OCI-LY7 (cell line): ENCODE data around the gene FABP6. TPM values are rescaled to one million over a fixed set of nuclear protein-coding genes. Genes with fewer than 3 reads are reported as not detected.

ENCODE experiments used
- BruUV-seq: library from RNA; stranded (reverse); fragments of 400-500 nt; replicated peaks from 2 replicates; lab custom pipeline; 2021; lab: Mats Ljungman, UMichigan
- CTCF ChIA-PET: fragments of 300-600 bp; sonication (Branson Sonifier 250); formaldehyde crosslinking; loops from one replicate; lab custom pipeline; 2022; ENCODE audit warnings: antibody characterized with exemption; ENCODE audit not compliant: unreplicated experiment; lab: Charles Lee
- POLR2A ChIA-PET: fragments of 300-600 bp; sonication (Branson Sonifier 250); formaldehyde crosslinking; loops from one replicate; lab custom pipeline; 2022; ENCODE audit warnings: antibody characterized with exemption; lab: Charles Lee
- DNase-seq: peaks from one replicate; pipeline ENCODE4 v3.0.0-alpha.2; 2015; ENCODE audit warnings: low spot score
- H2AFZ ChIP-seq: fragments of 200-600 bp; sonication (generic), shearing (Covaris generic); 2 replicates; pipeline ENCODE4 v1.6.1; 2014; ENCODE audit warnings: mild to moderate bottlenecking, antibody characterized with exemption, low read length, moderate library complexity
- H3K27ac ChIP-seq: fragments of 200-600 bp; sonication (generic); 2 replicates; pipeline ENCODE4 v1.5.1; 2014; ENCODE audit warnings: mixed run types, low read depth, mild to moderate bottlenecking, moderate library complexity, low read length, inconsistent platforms; ENCODE audit not compliant: poor library complexity, severe bottlenecking
- H3K36me3 ChIP-seq: fragments of 200-600 bp; sonication (generic); 2 replicates; pipeline ENCODE4 v1.6.1; 2014; ENCODE audit warnings: mild to moderate bottlenecking, antibody characterized with exemption, low read length, moderate library complexity, mixed read lengths; ENCODE audit not compliant: insufficient read depth
- H3K4me1 ChIP-seq: fragments of 200-600 bp; sonication (generic); 2 replicates; pipeline ENCODE4 v1.5.1; 2014; ENCODE audit warnings: mild to moderate bottlenecking, low read length; ENCODE audit not compliant: insufficient read depth, poor library complexity, severe bottlenecking
- H3K4me2 ChIP-seq: fragments of 200-600 bp; sonication (generic); 2 replicates; pipeline ENCODE4 v1.6.1; 2014; ENCODE audit warnings: mild to moderate bottlenecking, low read length
- H3K4me3 ChIP-seq: fragments of 200-600 bp; sonication (generic); 2 replicates; pipeline ENCODE4 v1.5.1; 2014; ENCODE audit warnings: mild to moderate bottlenecking, low read depth, low read length; ENCODE audit not compliant: poor library complexity, severe bottlenecking
- H3K79me2 ChIP-seq: fragments of 200-600 bp; sonication (generic); 2 replicates; pipeline ENCODE4 v1.6.1; 2016; ENCODE audit warnings: low read depth, mild to moderate bottlenecking, low read length, moderate library complexity, mixed read lengths; ENCODE audit not compliant: insufficient read depth
- H3K9me2 ChIP-seq: fragments of 200-600 bp; sonication (generic); 2 replicates; pipeline ENCODE4 v1.6.1; 2016; ENCODE audit warnings: mild to moderate bottlenecking, low read length, mixed read lengths; ENCODE audit not compliant: insufficient read depth
- H3K9me3 ChIP-seq: fragments of 200-600 bp; sonication (generic); 2 replicates; pipeline ENCODE4 v1.6.1; 2014; ENCODE audit warnings: mild to moderate bottlenecking, mixed run types, low read length, mixed read lengths
- H4K20me1 ChIP-seq: fragments of 200-600 bp; sonication (generic); 2 replicates; pipeline ENCODE4 v1.6.1; 2014; ENCODE audit warnings: mild to moderate bottlenecking, antibody characterized with exemption, low read length, moderate library complexity, mixed read lengths; ENCODE audit not compliant: insufficient read depth
- EZH2phosphoT487 ChIP-seq: fragments of 200-600 bp; sonication (generic); IDR thresholded peaks from 2 replicates; pipeline ENCODE4 v1.6.1; 2018; ENCODE audit warnings: low read depth, borderline replicate concordance, mild to moderate bottlenecking, mixed run types, antibody characterized with exemption, low read length, moderate library complexity, mixed read lengths
- intact Hi-C: fragments of 100-400 bp; cut with micrococcal nuclease; formaldehyde crosslinking; loops from one replicate; pipeline ENCODE4 v1.10.0; 2022; ENCODE audit not compliant: unreplicated experiment
- total RNA-seq, 2 experiments: library from RNA; depleted of rRNA in 1 of 2; stranded (reverse); fragments of >200 nt in 1 of 2; shearing (Covaris generic) in 1 of 2; gene quantifications; 2 replicates each; pipeline ENCODE4 v1.2.3, GENCODE V29; 2014 to 2022
- TF ChIP-seq, protein P1 (sequence below): fragments of 200-600 bp; sonication (generic); conservative IDR thresholded peaks from 2 replicates; pipeline ENCODE4 v1.5.1; 2014; ENCODE audit warnings: mild to moderate bottlenecking, antibody characterized with exemption, low read length, moderate library complexity, mixed read lengths

The FABP6 gene
- total RNA-seq, 2 experiments from 2014 or later: 0.69 TPM; not detected in 1

DNA sequence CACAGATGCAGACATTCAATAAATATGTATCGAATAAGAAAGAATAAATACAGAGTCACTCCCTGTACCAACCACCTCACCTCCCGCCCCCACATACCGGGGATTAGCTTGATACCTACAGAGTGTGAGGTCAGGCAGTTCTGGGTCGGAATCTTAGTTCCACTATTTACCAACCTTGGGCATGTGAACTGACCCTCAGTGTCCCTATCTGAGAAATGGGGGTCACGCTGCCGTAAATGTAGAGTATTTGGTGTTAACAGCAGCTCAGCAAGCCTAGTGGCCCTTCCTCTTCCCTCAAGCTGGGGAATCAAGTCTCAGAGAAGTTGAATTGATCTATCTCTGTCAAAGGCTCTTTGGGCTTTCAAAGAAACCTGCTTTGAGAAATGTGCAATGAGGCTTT, 57.6 kb downstream of the FABP6 start:
- CTCF ChIA-PET: no interaction called here
- no peak overlapping the region for H2AFZ ChIP-seq
- no peaks in the 10 kb centered on the region for H3K79me2 ChIP-seq
- no peak overlapping the region for H3K4me2 ChIP-seq
- intact Hi-C loops: no loop called here
- POLR2A ChIA-PET: interaction anchor here (0.6 kb wide), 1 partner anchor 586 kb away, joined by 4 read pairs; no protein-coding TSS in a partner anchor
- H3K4me3 ChIP-seq: no peak overlapping the region
- no peaks in the 10 kb centered on the region for H4K20me1 ChIP-seq
- no peaks in the 10 kb centered on the region for H3K36me3 ChIP-seq
- H3K9me2 ChIP-seq: no peaks in the 10 kb centered on the region
- no peaks in the 10 kb centered on the region for H3K4me1 ChIP-seq
- no TSS peak for BruUV-seq
- TF ChIP-seq, protein P1, sequence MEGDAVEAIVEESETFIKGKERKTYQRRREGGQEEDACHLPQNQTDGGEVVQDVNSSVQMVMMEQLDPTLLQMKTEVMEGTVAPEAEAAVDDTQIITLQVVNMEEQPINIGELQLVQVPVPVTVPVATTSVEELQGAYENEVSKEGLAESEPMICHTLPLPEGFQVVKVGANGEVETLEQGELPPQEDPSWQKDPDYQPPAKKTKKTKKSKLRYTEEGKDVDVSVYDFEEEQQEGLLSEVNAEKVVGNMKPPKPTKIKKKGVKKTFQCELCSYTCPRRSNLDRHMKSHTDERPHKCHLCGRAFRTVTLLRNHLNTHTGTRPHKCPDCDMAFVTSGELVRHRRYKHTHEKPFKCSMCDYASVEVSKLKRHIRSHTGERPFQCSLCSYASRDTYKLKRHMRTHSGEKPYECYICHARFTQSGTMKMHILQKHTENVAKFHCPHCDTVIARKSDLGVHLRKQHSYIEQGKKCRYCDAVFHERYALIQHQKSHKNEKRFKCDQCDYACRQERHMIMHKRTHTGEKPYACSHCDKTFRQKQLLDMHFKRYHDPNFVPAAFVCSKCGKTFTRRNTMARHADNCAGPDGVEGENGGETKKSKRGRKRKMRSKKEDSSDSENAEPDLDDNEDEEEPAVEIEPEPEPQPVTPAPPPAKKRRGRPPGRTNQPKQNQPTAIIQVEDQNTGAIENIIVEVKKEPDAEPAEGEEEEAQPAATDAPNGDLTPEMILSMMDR: no peak
- no peak for TF ChIP-seq EZH2phosphoT487
- DNase-seq: no peak
- H3K27ac ChIP-seq: no peak overlapping the region
- H3K9me3 ChIP-seq: no peaks in the 10 kb centered on the region

DNA sequence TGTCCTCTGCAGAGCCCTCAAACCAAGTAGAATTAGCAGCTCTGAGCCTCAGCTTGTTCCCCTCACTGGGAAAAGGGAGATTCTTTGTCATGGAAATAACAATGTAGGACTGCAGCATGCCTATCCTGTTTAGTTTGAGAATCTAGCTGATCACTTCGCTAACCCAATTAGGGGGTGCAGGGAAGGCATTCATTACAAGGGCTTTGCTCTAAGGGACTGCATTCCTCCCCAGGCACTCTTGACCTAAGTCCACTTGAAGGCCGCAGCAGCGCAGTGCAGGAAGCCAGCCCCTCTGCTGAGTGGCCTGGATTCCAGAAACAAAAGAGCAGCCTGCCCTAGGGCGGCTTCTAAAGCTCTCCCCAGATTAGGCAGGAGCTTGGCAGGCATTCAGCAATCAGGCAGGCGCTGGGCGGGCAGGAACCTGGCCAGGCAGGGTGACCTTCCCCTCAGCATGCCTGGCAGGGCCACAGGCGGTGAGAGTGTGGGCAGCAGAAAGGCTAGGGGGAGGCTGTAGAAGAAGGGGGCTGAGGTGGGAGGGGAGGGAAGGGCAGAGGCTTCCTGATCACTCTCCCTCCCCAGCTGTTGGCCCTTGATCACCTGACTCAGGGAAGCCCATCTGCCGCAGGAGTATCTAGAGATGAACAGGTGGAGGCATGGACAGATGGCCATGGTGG, 58.2 kb downstream of the FABP6 start:
- no peak for DNase-seq
- ChIA-PET CTCF (no interaction called here), POLR2A (no interaction called here)
- BruUV-seq: no TSS peak
- Histone ChIP-seq H3K9me3 (no peaks in the 10 kb centered on the region), H3K4me1 (no peaks in the 10 kb centered on the region), H3K27ac (no peak overlapping the region), H3K4me3 (no peak overlapping the region), H3K4me2 (no peak overlapping the region), H3K79me2 (no peaks in the 10 kb centered on the region), H2AFZ (no peak overlapping the region), H3K36me3 (no peaks in the 10 kb centered on the region), H4K20me1 (no peaks in the 10 kb centered on the region), H3K9me2 (no peaks in the 10 kb centered on the region)
- TF ChIP-seq, protein P1: no peak
- TF ChIP-seq EZH2phosphoT487: no peak
- intact Hi-C loops: no loop called here

Other genes with a start within 250 kb of the FABP6 start
- 32.6 and 47.2 TPM in 2 replicates for gene TTC1, start 220.4 kb upstream of the FABP6 start, total RNA-seq (2014; rRNA removed; shearing (Covaris generic))
- 35.1 TPM in 2 replicates for gene TTC1, start 220.4 kb upstream of the FABP6 start, total RNA-seq (2022)
- gene PWWP2A, start 110.1 kb upstream of the FABP6 start, total RNA-seq (2014; rRNA removed; shearing (Covaris generic)): 28.4 and 28.5 TPM in 2 replicates
- 27.3 and 28.3 TPM in 2 replicates for gene PWWP2A, start 110.1 kb upstream of the FABP6 start, total RNA-seq (2022)
- not detected in 2 replicates for gene CCNJL, start 83.1 kb downstream of the FABP6 start, total RNA-seq (2014; rRNA removed; shearing (Covaris generic))
- not detected in 2 replicates for gene CCNJL, start 83.1 kb downstream of the FABP6 start, total RNA-seq (2022)
- not detected in 2 replicates for gene C1QTNF2, start 141.1 kb downstream of the FABP6 start, total RNA-seq (2014; rRNA removed; shearing (Covaris generic))
- not detected in 2 replicates for gene C1QTNF2, start 141.1 kb downstream of the FABP6 start, total RNA-seq (2022)
- gene FAM200C, start 170.5 kb downstream of the FABP6 start, total RNA-seq (2014; rRNA removed; shearing (Covaris generic)): 2.4 and 2.7 TPM in 2 replicates
- gene FAM200C, start 170.5 kb downstream of the FABP6 start, total RNA-seq (2022): 3.7 and 5.1 TPM in 2 replicates
- 32.2 and 59.7 TPM in 2 replicates for gene SLU7, start 189.6 kb downstream of the FABP6 start, total RNA-seq (2014; rRNA removed; shearing (Covaris generic))
- gene SLU7, start 189.6 kb downstream of the FABP6 start, total RNA-seq (2022): 46.2 and 55.4 TPM in 2 replicates
- gene PTTG1, start 192.3 kb downstream of the FABP6 start, total RNA-seq (2014; rRNA removed; shearing (Covaris generic)): 420 and 480 TPM in 2 replicates
- 340 and 428 TPM in 2 replicates for gene PTTG1, start 192.3 kb downstream of the FABP6 start, total RNA-seq (2022)